GM12875 (cell line): ENCODE data around the gene RIMBP3C.
"Not testable (repeated sequence)": the region's sequence is repeated elsewhere in the genome, so short reads cannot be mapped to it uniquely, and the experiment has no call there.

Experiments used
- H3K4me3 ChIP-seq: one replicate; pipeline ENCODE4 v1.5.1; 2011; ENCODE audit warnings: low read depth, low read length, control low read depth
- TF ChIP-seq, protein P1 (sequence below): IDR thresholded peaks from 2 replicates; pipeline ENCODE4 v1.5.1; 2011; ENCODE audit warnings: low read depth, mild to moderate bottlenecking, control low read depth, inconsistent platforms, low read length, moderate library complexity, borderline replicate concordance; ENCODE audit not compliant: insufficient read depth

Gene RIMBP3C

DNA sequence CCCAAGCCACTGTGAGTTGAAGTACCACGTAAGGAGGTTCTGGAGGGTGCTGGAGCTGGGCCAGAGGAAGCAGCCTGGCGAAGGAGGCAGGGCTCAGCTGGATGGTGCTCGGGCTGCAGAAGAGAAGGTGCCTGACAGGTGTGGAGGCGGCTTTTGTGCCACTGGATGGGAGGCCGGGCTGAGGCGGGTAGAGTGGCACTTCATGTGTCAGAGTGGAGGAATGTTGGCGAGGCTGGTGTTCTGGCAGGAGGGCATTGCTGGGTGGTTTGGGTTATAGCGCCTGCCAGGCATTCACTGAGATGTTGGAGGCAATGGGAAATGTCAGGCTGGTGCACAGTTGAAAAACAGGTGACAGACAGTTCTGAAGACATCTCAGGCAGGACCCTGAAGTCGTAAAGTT is 40.4 kb upstream of the RIMBP3C start:
- H3K4me3 ChIP-seq = no peak overlapping the region
- TF ChIP-seq, protein P1, sequence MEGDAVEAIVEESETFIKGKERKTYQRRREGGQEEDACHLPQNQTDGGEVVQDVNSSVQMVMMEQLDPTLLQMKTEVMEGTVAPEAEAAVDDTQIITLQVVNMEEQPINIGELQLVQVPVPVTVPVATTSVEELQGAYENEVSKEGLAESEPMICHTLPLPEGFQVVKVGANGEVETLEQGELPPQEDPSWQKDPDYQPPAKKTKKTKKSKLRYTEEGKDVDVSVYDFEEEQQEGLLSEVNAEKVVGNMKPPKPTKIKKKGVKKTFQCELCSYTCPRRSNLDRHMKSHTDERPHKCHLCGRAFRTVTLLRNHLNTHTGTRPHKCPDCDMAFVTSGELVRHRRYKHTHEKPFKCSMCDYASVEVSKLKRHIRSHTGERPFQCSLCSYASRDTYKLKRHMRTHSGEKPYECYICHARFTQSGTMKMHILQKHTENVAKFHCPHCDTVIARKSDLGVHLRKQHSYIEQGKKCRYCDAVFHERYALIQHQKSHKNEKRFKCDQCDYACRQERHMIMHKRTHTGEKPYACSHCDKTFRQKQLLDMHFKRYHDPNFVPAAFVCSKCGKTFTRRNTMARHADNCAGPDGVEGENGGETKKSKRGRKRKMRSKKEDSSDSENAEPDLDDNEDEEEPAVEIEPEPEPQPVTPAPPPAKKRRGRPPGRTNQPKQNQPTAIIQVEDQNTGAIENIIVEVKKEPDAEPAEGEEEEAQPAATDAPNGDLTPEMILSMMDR = no peak

DNA sequence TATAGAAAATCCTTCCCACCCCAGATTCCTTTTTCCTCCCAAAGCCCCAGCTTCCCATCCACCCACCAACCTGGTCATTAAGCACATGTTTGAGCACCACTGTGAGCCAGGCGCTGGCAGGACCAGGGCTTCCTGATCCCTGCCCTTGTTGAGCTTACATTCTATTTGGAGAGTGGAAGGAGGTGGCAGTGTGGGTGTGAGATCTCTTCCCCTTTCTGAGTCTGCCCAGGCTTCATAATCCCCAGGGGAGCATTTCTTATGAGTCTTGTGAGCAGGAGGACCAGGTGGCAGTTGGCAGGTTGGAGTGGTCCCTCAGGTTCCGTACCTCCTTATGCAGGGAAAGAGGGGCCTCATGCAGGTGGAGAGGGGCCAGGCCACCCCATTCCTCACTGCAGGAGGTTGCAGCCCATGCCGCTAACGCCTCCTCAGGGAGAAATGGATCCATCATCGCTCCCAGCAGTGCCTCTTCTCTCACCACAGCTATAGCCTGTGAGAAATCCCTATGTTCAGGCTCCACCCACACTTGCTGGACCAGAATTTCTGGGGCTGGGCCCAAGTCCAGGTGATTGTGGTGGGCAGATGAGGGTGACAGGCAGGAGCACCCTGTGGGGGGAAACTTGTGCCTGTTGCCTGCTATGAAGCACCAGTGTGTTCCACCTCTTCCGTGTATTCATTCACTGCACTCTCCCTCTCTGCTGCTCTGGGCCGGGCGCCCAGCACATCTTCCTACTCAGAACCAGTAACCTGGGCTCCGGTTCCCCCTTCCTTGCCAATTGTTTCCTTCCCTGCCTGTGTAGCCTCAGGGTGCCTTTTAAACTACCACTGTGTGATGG is 39.8 kb upstream of the RIMBP3C start:
- no peak overlapping the region for H3K4me3 ChIP-seq
- TF ChIP-seq, protein P1 = no peak

DNA sequence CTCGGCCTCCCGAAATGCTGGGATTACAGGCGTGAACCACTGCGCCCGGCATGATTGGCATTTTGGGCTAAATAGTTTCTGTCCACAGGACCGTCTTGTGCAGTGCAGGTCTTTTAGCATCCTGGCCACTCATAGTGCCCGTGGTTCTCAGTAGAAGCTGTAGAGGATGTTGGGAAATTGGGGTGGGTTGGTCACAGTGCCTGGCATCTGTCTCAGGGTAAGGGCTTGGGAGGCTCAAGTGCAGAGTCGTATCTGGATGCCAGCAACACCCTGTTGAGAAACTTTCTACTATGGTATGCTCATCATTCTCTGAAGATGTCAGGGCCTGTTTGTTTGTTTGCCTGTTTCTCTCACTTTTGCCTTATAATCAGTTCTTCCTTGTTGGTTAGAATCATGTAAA is 38.1 kb upstream of the RIMBP3C start:
- no peak overlapping the region for H3K4me3 ChIP-seq
- TF ChIP-seq, protein P1 = no peak

DNA sequence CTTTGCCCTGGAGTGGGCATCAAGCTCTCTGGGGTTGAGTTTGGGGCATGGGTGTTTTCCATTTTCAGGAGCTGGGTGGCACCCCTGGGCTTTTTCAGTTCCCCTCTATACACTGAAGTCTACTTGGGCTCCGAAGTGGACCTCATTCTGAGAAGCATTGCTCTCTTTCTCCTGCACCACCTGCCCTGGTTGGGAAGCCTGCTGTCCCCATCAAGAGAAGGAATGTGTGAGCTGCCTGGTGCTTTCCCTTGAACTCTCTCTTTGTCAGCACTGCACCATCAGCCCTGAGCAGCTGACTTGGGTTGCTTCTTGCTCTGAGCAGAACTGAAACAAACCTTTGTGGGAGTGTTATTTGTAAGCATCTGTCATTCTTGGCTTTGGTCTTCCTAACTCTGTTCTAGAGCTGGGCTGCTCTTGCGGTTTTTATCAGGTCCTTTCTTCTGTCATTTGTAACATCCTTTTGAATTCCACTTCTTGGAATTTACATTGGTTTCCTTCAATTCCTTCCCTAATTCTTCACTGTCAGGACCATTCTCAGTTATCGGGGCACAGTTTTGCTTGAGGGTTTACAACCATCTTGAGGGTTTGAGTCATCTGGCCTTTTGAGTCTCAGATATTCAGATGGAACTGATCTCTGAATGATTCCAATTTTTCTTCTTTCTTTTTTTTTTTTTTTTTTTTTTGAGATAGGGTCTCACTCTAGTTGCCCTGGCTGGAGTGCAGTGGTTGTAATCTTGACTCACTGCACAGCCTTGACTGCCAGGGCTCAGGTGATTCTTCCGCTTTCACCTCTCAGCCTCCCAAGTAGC is 36.7 kb upstream of the RIMBP3C start:
- TF ChIP-seq, protein P1 = no peak
- no peak overlapping the region for H3K4me3 ChIP-seq

DNA sequence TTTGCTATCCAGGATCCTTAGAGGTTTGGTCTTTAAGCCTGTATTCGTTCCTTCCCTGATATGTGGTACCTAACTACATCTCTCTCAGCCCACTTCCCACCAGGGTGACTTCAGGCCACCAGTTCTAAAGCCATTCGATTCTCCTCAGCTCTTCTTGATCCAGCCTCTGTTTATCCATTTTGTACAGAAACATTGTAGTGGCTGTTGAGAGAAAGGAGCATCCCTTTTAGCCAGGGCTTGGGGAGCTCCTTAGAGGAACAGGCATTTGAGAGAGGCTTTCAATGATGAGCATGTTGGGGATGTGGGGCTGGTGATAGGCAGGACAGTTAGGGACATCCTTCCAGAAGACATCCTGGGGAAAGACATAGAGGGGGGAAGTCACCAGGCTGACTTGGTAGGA is 34.1 kb upstream of the RIMBP3C start:
- TF ChIP-seq, protein P1 = no peak
- no peak overlapping the region for H3K4me3 ChIP-seq

DNA sequence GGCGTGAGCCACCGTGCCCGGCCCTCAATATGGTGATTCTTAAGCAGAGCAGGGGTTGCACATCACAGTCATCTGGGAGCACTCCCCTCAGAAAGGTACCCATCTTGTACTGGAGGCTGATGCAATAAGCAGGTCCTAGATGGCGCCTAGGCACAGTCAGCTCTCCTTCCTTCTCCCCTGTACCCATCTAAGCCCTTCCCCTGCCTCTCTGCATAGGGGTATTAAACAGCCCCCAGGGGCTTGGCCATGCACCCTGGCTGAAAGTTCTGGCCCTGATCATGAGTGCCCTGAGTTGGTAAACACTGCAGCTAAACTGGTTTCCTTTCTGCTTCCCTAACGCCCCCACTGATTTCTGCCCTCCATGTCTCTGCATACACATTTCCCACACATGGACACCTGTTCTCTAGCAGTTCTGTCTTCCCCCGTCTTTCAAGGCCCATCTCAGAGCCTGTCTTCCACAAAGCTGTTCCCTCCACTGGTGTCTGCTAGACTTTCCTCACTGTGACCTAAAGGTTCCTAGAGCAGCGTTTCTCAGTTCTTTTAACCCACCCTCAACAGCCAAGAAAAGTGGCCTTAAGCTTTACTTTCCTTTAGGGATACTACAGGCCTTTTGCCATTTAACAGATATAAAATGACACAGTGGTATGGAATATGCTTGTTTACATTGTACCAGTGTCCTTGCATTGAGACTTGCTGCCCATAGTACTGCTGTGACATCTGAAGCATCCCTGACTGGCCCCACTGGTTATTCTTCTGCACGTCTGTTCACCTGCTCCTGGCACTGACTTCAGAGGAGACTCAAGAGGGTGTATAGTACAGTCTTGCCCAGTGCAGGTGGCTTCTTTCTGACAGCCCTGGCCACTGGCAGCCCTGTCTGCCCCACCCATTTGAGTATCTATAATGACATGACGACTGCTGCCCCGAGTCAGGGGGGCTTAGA is 31.8 kb upstream of the RIMBP3C start:
- TF ChIP-seq, protein P1 = no peak
- H3K4me3 ChIP-seq = no peak overlapping the region

DNA sequence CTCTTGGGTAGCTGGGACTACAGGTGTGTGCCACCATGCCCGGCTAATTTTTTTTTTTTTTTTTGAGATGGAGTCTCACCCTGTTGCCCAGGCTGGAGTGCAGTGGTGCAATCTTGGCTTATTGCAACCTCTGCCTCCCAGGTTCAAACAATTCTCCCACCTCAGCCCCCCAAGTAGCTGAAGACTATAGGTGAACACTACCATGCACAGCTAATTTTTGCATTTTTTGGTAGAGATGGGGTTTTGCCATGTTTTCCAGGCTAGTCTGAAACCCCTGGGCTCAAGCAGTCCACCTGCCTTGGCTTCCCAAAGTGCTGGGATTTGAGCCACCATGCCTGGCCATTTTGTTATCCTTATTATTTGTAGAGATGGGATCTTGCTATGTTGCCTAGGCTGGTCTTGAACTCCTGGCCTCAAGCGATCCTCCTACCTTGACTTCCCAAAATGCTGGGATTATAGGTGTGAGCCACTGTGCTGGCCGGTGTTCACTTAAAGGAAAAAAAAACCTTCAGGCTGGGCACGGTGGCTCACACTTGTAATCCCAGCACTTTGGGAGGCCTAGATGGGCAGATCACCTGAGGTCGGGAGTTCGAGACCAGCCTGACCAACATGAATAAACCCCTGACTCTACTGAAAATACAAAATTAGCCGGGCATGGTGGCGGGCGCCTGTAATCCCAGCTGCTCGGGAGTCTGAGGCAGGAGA is 29.9 kb upstream of the RIMBP3C start:
- H3K4me3 ChIP-seq = not testable (repeated sequence)

DNA sequence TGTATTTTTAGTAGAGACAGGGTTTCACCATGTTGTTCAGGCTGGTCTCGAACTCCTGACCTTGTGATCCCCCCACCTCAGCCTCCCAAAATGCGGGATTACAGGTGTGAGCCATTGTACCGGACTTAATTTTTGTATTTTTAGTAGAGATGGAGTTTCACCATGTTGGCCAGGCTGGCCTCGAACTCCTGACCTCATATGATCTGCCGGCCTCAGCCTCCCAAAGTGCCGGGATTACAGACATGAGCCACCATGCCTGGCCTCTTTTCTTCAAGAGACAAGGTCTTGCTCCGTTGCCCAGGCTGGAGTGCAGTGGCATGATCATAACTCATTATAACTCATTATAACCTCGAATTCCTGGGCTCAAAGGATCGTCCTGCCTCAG is 29.4 kb upstream of the RIMBP3C start:
- not testable (repeated sequence) for H3K4me3 ChIP-seq
